ENCODE measurements around the gene FFAR4.

FFAR4 gene

DNA sequence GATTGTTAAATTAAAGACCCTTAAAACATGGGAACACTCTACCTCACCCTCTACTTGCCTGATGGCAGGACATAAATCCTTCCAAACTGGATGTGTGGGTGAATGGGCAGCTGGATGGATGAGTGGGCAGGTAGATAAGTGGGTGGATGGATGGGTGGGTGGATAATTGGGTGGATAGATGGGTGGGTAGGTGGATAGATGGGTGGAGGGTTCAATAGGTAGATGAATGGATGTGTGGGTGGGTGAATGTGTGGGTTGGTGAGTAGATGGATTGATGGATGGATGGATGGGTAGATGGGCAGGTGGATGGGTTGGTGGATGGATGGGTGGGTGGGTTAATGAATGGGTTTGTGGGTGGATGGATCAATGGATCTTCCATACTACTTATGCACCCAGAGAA, 18.9 kb upstream of the FFAR4 start:
- no peaks in the 10 kb centered on the region for H3K9me3 ChIP-seq (ENCODE audit: insufficient read depth, low read length)
- peaks cover under 1% of the 10 kb centered on the region for H3K27me3 ChIP-seq (ENCODE audit: insufficient read depth, insufficient read length)
- no peak overlapping the region for H3K9ac ChIP-seq (ENCODE audit: insufficient read length, low read depth)
- TF ChIP-seq ZNF274 (IDR thresholded peaks at IDR 0.05; ENCODE audit: low read depth, low read length) (no peak), SUZ12 (IDR thresholded peaks at IDR 0.05; ENCODE audit: extremely low read depth, insufficient read depth, insufficient read length) (no peak)
- H3K4me3 ChIP-seq (ENCODE audit: insufficient read length, low read depth): no peak overlapping the region
- H3K4me1 ChIP-seq (ENCODE audit: insufficient read depth, insufficient read length): no peaks in the 10 kb centered on the region
- DNase-seq (ENCODE audit: low read depth, low spot score): no peak
- no peaks in the 10 kb centered on the region for H3K36me3 ChIP-seq (ENCODE audit: insufficient read depth, insufficient read length, low read length)

DNA sequence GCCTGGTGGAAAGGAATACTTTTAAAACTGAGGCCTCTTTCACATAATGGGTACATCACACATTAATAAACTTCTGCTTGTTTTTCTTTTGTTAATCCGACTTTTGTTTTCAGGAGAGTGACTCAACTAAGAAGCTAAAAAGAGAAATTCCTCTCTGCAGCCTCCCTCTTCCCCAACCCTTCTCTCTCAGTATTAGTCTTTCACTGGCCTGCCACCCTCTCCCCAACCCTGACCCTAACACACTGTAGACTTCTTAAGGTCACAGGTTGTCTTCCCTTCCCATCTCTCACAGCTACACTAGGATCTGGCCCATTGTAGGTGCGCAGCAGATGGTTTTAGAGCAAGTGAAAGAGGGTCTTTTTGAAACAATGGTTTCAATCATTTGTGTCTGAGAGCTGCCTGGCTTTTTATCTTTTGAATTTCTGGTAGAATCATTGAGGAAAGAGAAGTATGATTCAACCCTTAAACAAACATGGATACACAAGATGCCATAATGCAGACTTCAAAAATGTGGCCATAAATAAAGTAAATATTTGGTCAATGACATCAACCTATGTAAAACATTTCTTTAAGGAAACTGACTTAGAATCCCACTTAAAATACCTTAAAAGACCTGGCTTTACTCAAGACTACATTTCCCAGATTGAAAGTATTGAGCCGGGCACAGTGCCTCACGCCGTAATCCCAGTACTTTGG, 17.9 kb upstream of the FFAR4 start:
- Histone ChIP-seq H3K4me3 (ENCODE audit: insufficient read length, low read depth) (no peak overlapping the region), H3K36me3 (ENCODE audit: insufficient read depth, insufficient read length, low read length) (no peaks in the 10 kb centered on the region), H3K27me3 (ENCODE audit: insufficient read depth, insufficient read length) (no peaks in the 10 kb centered on the region), H3K4me1 (ENCODE audit: insufficient read depth, insufficient read length) (no peaks in the 10 kb centered on the region), H3K9me3 (ENCODE audit: insufficient read depth, low read length) (no peaks in the 10 kb centered on the region), H3K9ac (ENCODE audit: insufficient read length, low read depth) (no peak overlapping the region)
- no peak for DNase-seq (ENCODE audit: low read depth, low spot score)
- TF ChIP-seq YY1 (IDR thresholded peaks at IDR 0.05; ENCODE audit: insufficient read depth, insufficient read length) (no peak), ZNF274 (IDR thresholded peaks at IDR 0.05; ENCODE audit: low read depth, low read length) (no peak), SUZ12 (IDR thresholded peaks at IDR 0.05; ENCODE audit: extremely low read depth, insufficient read depth, insufficient read length) (no peak)

GRCh38 chr10:93550606-93551005, 15.9 kb upstream of the FFAR4 start:
- Histone ChIP-seq H3K4me3 (ENCODE audit: insufficient read length, low read depth) (no peak overlapping the region), H3K4me1 (ENCODE audit: insufficient read depth, insufficient read length) (no peaks in the 10 kb centered on the region), H3K9me3 (ENCODE audit: insufficient read depth, low read length) (no peaks in the 10 kb centered on the region), H3K27me3 (ENCODE audit: insufficient read depth, insufficient read length) (no peaks in the 10 kb centered on the region), H3K9ac (ENCODE audit: insufficient read length, low read depth) (no peak overlapping the region), H3K36me3 (ENCODE audit: insufficient read depth, insufficient read length, low read length) (no peaks in the 10 kb centered on the region)
- TF ChIP-seq SUZ12 (IDR thresholded peaks at IDR 0.05; ENCODE audit: extremely low read depth, insufficient read depth, insufficient read length) (no peak), ZNF274 (IDR thresholded peaks at IDR 0.05; ENCODE audit: low read depth, low read length) (no peak), YY1 (IDR thresholded peaks at IDR 0.05; ENCODE audit: insufficient read depth, insufficient read length) (no peak)
- DNase-seq (ENCODE audit: low read depth, low spot score): no peak

- no peak overlapping the region for H3K4me3 ChIP-seq (ENCODE audit: insufficient read length, low read depth)
Measured at GRCh38 chr10:93552780-93553179, 13.7 kb upstream of the FFAR4 start.

GRCh38 chr10:93553482-93554315, 12.8 kb upstream of the FFAR4 start:
- H3K9ac ChIP-seq (ENCODE audit: insufficient read length, low read depth): no peak overlapping the region
- H3K4me3 ChIP-seq (ENCODE audit: insufficient read length, low read depth): no peak overlapping the region
- H3K27me3 ChIP-seq (ENCODE audit: insufficient read depth, insufficient read length): no peaks in the 10 kb centered on the region
- H3K36me3 ChIP-seq (ENCODE audit: insufficient read depth, insufficient read length, low read length): no peaks in the 10 kb centered on the region
- H3K9me3 ChIP-seq (ENCODE audit: insufficient read depth, low read length): no peaks in the 10 kb centered on the region
- no peak for TF ChIP-seq YY1 (IDR thresholded peaks at IDR 0.05; ENCODE audit: insufficient read depth, insufficient read length)
- no peak for TF ChIP-seq ZNF274 (IDR thresholded peaks at IDR 0.05; ENCODE audit: low read depth, low read length)
- no peak for TF ChIP-seq SUZ12 (IDR thresholded peaks at IDR 0.05; ENCODE audit: extremely low read depth, insufficient read depth, insufficient read length)
- no peak for DNase-seq (ENCODE audit: low read depth, low spot score)
- no peaks in the 10 kb centered on the region for H3K4me1 ChIP-seq (ENCODE audit: insufficient read depth, insufficient read length)

More at GRCh38 chr10:93552780-93553179, 13.7 kb upstream of the FFAR4 start:
- Histone ChIP-seq H3K9ac (ENCODE audit: insufficient read length, low read depth) (no peak overlapping the region), H3K9me3 (ENCODE audit: insufficient read depth, low read length) (no peaks in the 10 kb centered on the region), H3K4me1 (ENCODE audit: insufficient read depth, insufficient read length) (no peaks in the 10 kb centered on the region), H3K36me3 (ENCODE audit: insufficient read depth, insufficient read length, low read length) (no peaks in the 10 kb centered on the region), H3K27me3 (ENCODE audit: insufficient read depth, insufficient read length) (no peaks in the 10 kb centered on the region)
- TF ChIP-seq ZNF274 (IDR thresholded peaks at IDR 0.05; ENCODE audit: low read depth, low read length) (no peak), SUZ12 (IDR thresholded peaks at IDR 0.05; ENCODE audit: extremely low read depth, insufficient read depth, insufficient read length) (no peak), YY1 (IDR thresholded peaks at IDR 0.05; ENCODE audit: insufficient read depth, insufficient read length) (no peak)
- DNase-seq (ENCODE audit: low read depth, low spot score): no peak

- TF ChIP-seq SUZ12 (IDR thresholded peaks at IDR 0.05; ENCODE audit: extremely low read depth, insufficient read depth, insufficient read length) (no peak), YY1 (IDR thresholded peaks at IDR 0.05; ENCODE audit: insufficient read depth, insufficient read length) (no peak), ZNF274 (IDR thresholded peaks at IDR 0.05; ENCODE audit: low read depth, low read length) (no peak)
- H3K9ac ChIP-seq (ENCODE audit: insufficient read length, low read depth): no peak overlapping the region
- no peaks in the 10 kb centered on the region for H3K36me3 ChIP-seq (ENCODE audit: insufficient read depth, insufficient read length, low read length)
- H3K9me3 ChIP-seq (ENCODE audit: insufficient read depth, low read length): no peaks in the 10 kb centered on the region
- no peaks in the 10 kb centered on the region for H3K4me1 ChIP-seq (ENCODE audit: insufficient read depth, insufficient read length)
- no peak for DNase-seq (ENCODE audit: low read depth, low spot score)
- H3K27me3 ChIP-seq (ENCODE audit: insufficient read depth, insufficient read length): no peaks in the 10 kb centered on the region
- H3K4me3 ChIP-seq (ENCODE audit: insufficient read length, low read depth): no peak overlapping the region
Measured at GRCh38 chr10:93554316-93554663, 12.2 kb upstream of the FFAR4 start.

GRCh38 chr10:93554760-93555432, 11.6 kb upstream of the FFAR4 start:
- peak overlapping the region; percentile 21 for H3K9ac ChIP-seq (ENCODE audit: insufficient read length, low read depth)

More at GRCh38 chr10:93554760-93555432, 11.6 kb upstream of the FFAR4 start:
- Histone ChIP-seq H3K36me3 (ENCODE audit: insufficient read depth, insufficient read length, low read length) (no peaks in the 10 kb centered on the region), H3K27me3 (ENCODE audit: insufficient read depth, insufficient read length) (no peaks in the 10 kb centered on the region), H3K4me3 (ENCODE audit: insufficient read length, low read depth) (no peak overlapping the region), H3K9me3 (ENCODE audit: insufficient read depth, low read length) (no peaks in the 10 kb centered on the region), H3K4me1 (ENCODE audit: insufficient read depth, insufficient read length) (no peaks in the 10 kb centered on the region)
- TF ChIP-seq ZNF274 (IDR thresholded peaks at IDR 0.05; ENCODE audit: low read depth, low read length) (no peak), YY1 (IDR thresholded peaks at IDR 0.05; ENCODE audit: insufficient read depth, insufficient read length) (no peak), SUZ12 (IDR thresholded peaks at IDR 0.05; ENCODE audit: extremely low read depth, insufficient read depth, insufficient read length) (no peak)
- peak; percentile 55 for DNase-seq (ENCODE audit: low read depth, low spot score)

Data from NT2/D1 (cell line).